Ovary (tissue), 3 donors: ENCODE measurements around the gene TIMM8B.

Experiments used
- EP300 ChIP-seq: sonication (generic); formaldehyde crosslinking; IDR thresholded peaks from one replicate; pipeline ENCODE4 v1.6.1; 2017; ENCODE audit warnings: antibody characterized with exemption
- POLR2A ChIP-seq: fragments of 450-650 bp; IDR thresholded peaks from one replicate; pipeline ENCODE4 v1.6.1; 2017; ENCODE audit warnings: antibody characterized with exemption, mild to moderate bottlenecking, moderate library complexity
- TF ChIP-seq, protein P1 (sequence below), 3 donors: fragments of 450-650 bp in 2 of 3; fragments of 200-600 bp in 1 of 3; IDR thresholded peaks; one replicate each; pipeline versions ENCODE4 v1.5.1 to v1.8.0; 2016 to 2022; ENCODE audit warnings: antibody characterized with exemption in 3 of 3, mild to moderate bottlenecking in 1 of 3
- donor health status: DM: no; HTN: no; CAD: no.

GRCh38 chr11:112042961-112043304 is 43.6 kb downstream of the TIMM8B start:
- TF ChIP-seq, protein P1, sequence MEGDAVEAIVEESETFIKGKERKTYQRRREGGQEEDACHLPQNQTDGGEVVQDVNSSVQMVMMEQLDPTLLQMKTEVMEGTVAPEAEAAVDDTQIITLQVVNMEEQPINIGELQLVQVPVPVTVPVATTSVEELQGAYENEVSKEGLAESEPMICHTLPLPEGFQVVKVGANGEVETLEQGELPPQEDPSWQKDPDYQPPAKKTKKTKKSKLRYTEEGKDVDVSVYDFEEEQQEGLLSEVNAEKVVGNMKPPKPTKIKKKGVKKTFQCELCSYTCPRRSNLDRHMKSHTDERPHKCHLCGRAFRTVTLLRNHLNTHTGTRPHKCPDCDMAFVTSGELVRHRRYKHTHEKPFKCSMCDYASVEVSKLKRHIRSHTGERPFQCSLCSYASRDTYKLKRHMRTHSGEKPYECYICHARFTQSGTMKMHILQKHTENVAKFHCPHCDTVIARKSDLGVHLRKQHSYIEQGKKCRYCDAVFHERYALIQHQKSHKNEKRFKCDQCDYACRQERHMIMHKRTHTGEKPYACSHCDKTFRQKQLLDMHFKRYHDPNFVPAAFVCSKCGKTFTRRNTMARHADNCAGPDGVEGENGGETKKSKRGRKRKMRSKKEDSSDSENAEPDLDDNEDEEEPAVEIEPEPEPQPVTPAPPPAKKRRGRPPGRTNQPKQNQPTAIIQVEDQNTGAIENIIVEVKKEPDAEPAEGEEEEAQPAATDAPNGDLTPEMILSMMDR (IDR thresholded peaks at IDR 0.05), result no peak
- TF ChIP-seq POLR2A, result no peak
- no peak for TF ChIP-seq EP300
